ENCODE data around the gene OSBPL5. TPM values are rescaled to one million over a fixed set of nuclear protein-coding genes. Genes with fewer than 3 reads are reported as not detected.
"Not testable (repeated sequence)": the region's sequence is repeated elsewhere in the genome, so short reads cannot be mapped to it uniquely, and the experiment has no call there.

Gene OSBPL5
- total RNA-seq, 1 donor from 2014 or later = 115 TPM

- Mint-ChIP-seq H3K9me3 (ENCODE audit: unreplicated experiment) (peaks cover 6% of the 10 kb centered on the region), H3K4me1 (ENCODE audit: low read depth, unreplicated experiment) (no peaks in the 10 kb centered on the region), H3K4me3 (ENCODE audit: unreplicated experiment) (no peak overlapping the region), H3K36me3 (ENCODE audit: unreplicated experiment) (no peaks in the 10 kb centered on the region), H3K27me3 (ENCODE audit: unreplicated experiment) (peaks cover 6% of the 10 kb centered on the region), H3K27ac (ENCODE audit: unreplicated experiment) (no peak overlapping the region)
- no peak for DNase-seq
- TF ChIP-seq CTCF (IDR thresholded peaks at IDR 0.05; ENCODE audit: partially characterized antibody, unreplicated experiment) = no peak
Measured at GRCh38 chr11:3077846-3078440, 87.2 kb downstream of the OSBPL5 start.

GRCh38 chr11:3077189-3077836 is 87.8 kb downstream of the OSBPL5 start:
- H3K9me3 Mint-ChIP-seq (ENCODE audit: unreplicated experiment) = peaks cover 6% of the 10 kb centered on the region
- DNase-seq = no peak
- no peaks in the 10 kb centered on the region for H3K4me1 Mint-ChIP-seq (ENCODE audit: low read depth, unreplicated experiment)
- no peak overlapping the region for H3K27ac Mint-ChIP-seq (ENCODE audit: unreplicated experiment)
- TF ChIP-seq CTCF (IDR thresholded peaks at IDR 0.05; ENCODE audit: partially characterized antibody, unreplicated experiment) = no peak
- peaks cover 6% of the 10 kb centered on the region for H3K27me3 Mint-ChIP-seq (ENCODE audit: unreplicated experiment)
- H3K36me3 Mint-ChIP-seq (ENCODE audit: unreplicated experiment) = no peaks in the 10 kb centered on the region
- no peak overlapping the region for H3K4me3 Mint-ChIP-seq (ENCODE audit: unreplicated experiment)

GRCh38 chr11:3074912-3075589 is 90.1 kb downstream of the OSBPL5 start:
- Mint-ChIP-seq H3K4me1 (ENCODE audit: low read depth, unreplicated experiment) (no peaks in the 10 kb centered on the region), H3K4me3 (ENCODE audit: unreplicated experiment) (no peak overlapping the region), H3K9me3 (ENCODE audit: unreplicated experiment) (peaks cover 3% of the 10 kb centered on the region), H3K27ac (ENCODE audit: unreplicated experiment) (no peak overlapping the region), H3K36me3 (ENCODE audit: unreplicated experiment) (no peaks in the 10 kb centered on the region), H3K27me3 (ENCODE audit: unreplicated experiment) (peaks cover 2% of the 10 kb centered on the region)
- no peak for TF ChIP-seq CTCF (IDR thresholded peaks at IDR 0.05; ENCODE audit: partially characterized antibody, unreplicated experiment)
- DNase-seq = no peak

GRCh38 chr11:3073029-3073435 is 92.1 kb downstream of the OSBPL5 start:
- H3K27me3 Mint-ChIP-seq (ENCODE audit: unreplicated experiment) = peaks cover 2% of the 10 kb centered on the region
- DNase-seq = no peak
- no peak for TF ChIP-seq CTCF (IDR thresholded peaks at IDR 0.05; ENCODE audit: partially characterized antibody, unreplicated experiment)
- H3K4me1 Mint-ChIP-seq (ENCODE audit: low read depth, unreplicated experiment) = no peaks in the 10 kb centered on the region
- H3K4me3 Mint-ChIP-seq (ENCODE audit: unreplicated experiment) = no peak overlapping the region
- H3K36me3 Mint-ChIP-seq (ENCODE audit: unreplicated experiment) = no peaks in the 10 kb centered on the region
- H3K27ac Mint-ChIP-seq (ENCODE audit: unreplicated experiment) = no peak overlapping the region
- H3K9me3 Mint-ChIP-seq (ENCODE audit: unreplicated experiment) = peaks cover 4% of the 10 kb centered on the region

GRCh38 chr11:3069425-3069824 is 95.7 kb downstream of the OSBPL5 start:
- no peak overlapping the region for H3K27ac Mint-ChIP-seq (ENCODE audit: unreplicated experiment)

GRCh38 chr11:3066308-3066707 is 98.8 kb downstream of the OSBPL5 start:
- not testable (repeated sequence) for DNase-seq; H3K27me3 Mint-ChIP-seq (ENCODE audit: unreplicated experiment); H3K4me3 Mint-ChIP-seq (ENCODE audit: unreplicated experiment); H3K36me3 Mint-ChIP-seq (ENCODE audit: unreplicated experiment); H3K4me1 Mint-ChIP-seq (ENCODE audit: low read depth, unreplicated experiment); H3K9me3 Mint-ChIP-seq (ENCODE audit: unreplicated experiment); H3K27ac Mint-ChIP-seq (ENCODE audit: unreplicated experiment)

More at GRCh38 chr11:3069425-3069824, 95.7 kb downstream of the OSBPL5 start:
- Mint-ChIP-seq H3K27me3 (ENCODE audit: unreplicated experiment) (peaks cover 2% of the 10 kb centered on the region), H3K4me3 (ENCODE audit: unreplicated experiment) (no peak overlapping the region), H3K4me1 (ENCODE audit: low read depth, unreplicated experiment) (no peaks in the 10 kb centered on the region), H3K36me3 (ENCODE audit: unreplicated experiment) (no peaks in the 10 kb centered on the region), H3K9me3 (ENCODE audit: unreplicated experiment) (peaks cover 7% of the 10 kb centered on the region)
- TF ChIP-seq CTCF (IDR thresholded peaks at IDR 0.05; ENCODE audit: partially characterized antibody, unreplicated experiment) = no peak
- no peak for DNase-seq

- H3K27ac Mint-ChIP-seq (ENCODE audit: unreplicated experiment); H3K36me3 Mint-ChIP-seq (ENCODE audit: unreplicated experiment); DNase-seq; H3K9me3 Mint-ChIP-seq (ENCODE audit: unreplicated experiment); H3K4me3 Mint-ChIP-seq (ENCODE audit: unreplicated experiment); H3K4me1 Mint-ChIP-seq (ENCODE audit: low read depth, unreplicated experiment); H3K27me3 Mint-ChIP-seq (ENCODE audit: unreplicated experiment): not testable (repeated sequence)
Measured at GRCh38 chr11:3064709-3065108, 100.4 kb downstream of the OSBPL5 start.
